HEK293 (cell line): ENCODE results near the gene CACNG1.
"Not testable (repeated sequence)": the region's sequence is repeated elsewhere in the genome, so short reads cannot be mapped to it uniquely, and the experiment has no call there.

Experiments
- CTCF ChIA-PET: fragments of 350-600 bp; formaldehyde crosslinking; extraction: SDS; loops from one replicate; lab custom pipeline; 2021; ENCODE audit warnings: antibody characterized with exemption; lab: Yijun Ruan, JAX
- POLR2A ChIA-PET: fragments of 300-600 bp; formaldehyde crosslinking; extraction: SDS; loops from one replicate; lab custom pipeline; 2020; ENCODE audit warnings: antibody characterized with exemption, inconsistent platforms; lab: Yijun Ruan, JAX
- H3K27ac ChIP-seq: fragments of 200-500 bp; sonication (Bioruptor generic); 2 replicates; pipeline ENCODE4 v1.5.1; 2014; ENCODE audit warnings: low read depth, low read length, control low read depth, inconsistent platforms; ENCODE audit errors: extremely low read depth
- H3K36me3 ChIP-seq, 2 experiments: fragments of 200-500 bp in 1 of 2; sonication (Bioruptor generic) in 1 of 2; 1 replicate in 1 of 2; 2 replicates in 1 of 2; pipeline ENCODE4 v1.5.1; 2014 to 2017; ENCODE audit warnings: inconsistent platforms in 2 of 2, low read length in 2 of 2; ENCODE audit not compliant: control insufficient read depth in 2 of 2, insufficient read depth in 1 of 2
- H3K4me1 ChIP-seq: fragments of 200-500 bp; sonication (Bioruptor generic); 2 replicates; pipeline ENCODE4 v1.5.1; 2014; ENCODE audit warnings: mild to moderate bottlenecking, low read length, inconsistent platforms; ENCODE audit not compliant: control insufficient read depth, insufficient read depth
- H3K4me3 ChIP-seq: 2 replicates; pipeline ENCODE4 v1.5.1; 2011; ENCODE audit warnings: low read depth, mild to moderate bottlenecking, control low read depth, low read length, moderate library complexity
- H3K9me3 ChIP-seq: fragments of 200-500 bp; sonication (Bioruptor generic); 2 replicates; pipeline ENCODE4 v1.5.1; 2014; ENCODE audit warnings: low read depth, low read length, inconsistent platforms; ENCODE audit not compliant: control insufficient read depth, insufficient read depth
- KLF1 ChIP-seq: fragments of 450-650 bp; formaldehyde crosslinking; IDR thresholded peaks from 2 replicates; pipeline ENCODE4 v1.5.1; 2016; ENCODE audit warnings: missing biosample characterization, missing genetic modification characterization
- KLF9 ChIP-seq: fragments of 450-650 bp; formaldehyde crosslinking; IDR thresholded peaks from 2 replicates; pipeline ENCODE4 v1.5.1; 2016; ENCODE audit warnings: missing biosample characterization, missing genetic modification characterization, low read depth
- SCRT2 ChIP-seq: fragments of 450-650 bp; formaldehyde crosslinking; IDR thresholded peaks from 2 replicates; pipeline ENCODE4 v1.5.1; 2016; ENCODE audit warnings: missing biosample characterization, missing genetic modification characterization
- ZFP41 ChIP-seq: fragments of 450-650 bp; formaldehyde crosslinking; IDR thresholded peaks from 2 replicates; pipeline ENCODE4 v1.5.1; 2016; ENCODE audit warnings: missing biosample characterization, missing genetic modification characterization, borderline replicate concordance
- ZIC2 ChIP-seq: fragments of 450-650 bp; formaldehyde crosslinking; IDR thresholded peaks from 2 replicates; pipeline ENCODE4 v1.5.1; 2016; ENCODE audit warnings: missing biosample characterization, missing genetic modification characterization
- ZNF155 ChIP-seq: fragments of 450-650 bp; formaldehyde crosslinking; IDR thresholded peaks from 2 replicates; pipeline ENCODE4 v1.5.1; 2016; ENCODE audit warnings: missing biosample characterization, missing genetic modification characterization
- ZNF18 ChIP-seq: fragments of 450-650 bp; formaldehyde crosslinking; IDR thresholded peaks from 2 replicates; pipeline ENCODE4 v1.5.1; 2016; ENCODE audit warnings: missing biosample characterization, missing genetic modification characterization
- ZNF184 ChIP-seq: fragments of 450-650 bp; IDR thresholded peaks from 2 replicates; pipeline ENCODE4 v1.5.1; 2018; ENCODE audit warnings: missing biosample characterization, mild to moderate bottlenecking, missing genetic modification characterization
- ZNF19 ChIP-seq: fragments of 450-650 bp; formaldehyde crosslinking; IDR thresholded peaks from 2 replicates; pipeline ENCODE4; 2016; ENCODE audit warnings: missing biosample characterization, missing genetic modification characterization, low read depth
- ZNF2 ChIP-seq: fragments of 450-650 bp; formaldehyde crosslinking; IDR thresholded peaks from 2 replicates; pipeline ENCODE4 v1.5.1; 2016; ENCODE audit warnings: missing biosample characterization, missing genetic modification characterization
- ZNF202 ChIP-seq: fragments of 450-650 bp; formaldehyde crosslinking; IDR thresholded peaks from 2 replicates; pipeline ENCODE4 v1.5.1; 2016; ENCODE audit warnings: missing biosample characterization, missing genetic modification characterization, borderline replicate concordance
- ZNF341 ChIP-seq: fragments of 450-650 bp; formaldehyde crosslinking; IDR thresholded peaks from 2 replicates; pipeline ENCODE4; 2016; ENCODE audit warnings: low read depth, missing biosample characterization, missing genetic modification characterization
- ZNF426 ChIP-seq: fragments of 450-650 bp; formaldehyde crosslinking; IDR thresholded peaks from 2 replicates; pipeline ENCODE4 v1.5.1; 2017; ENCODE audit warnings: missing biosample characterization, missing genetic modification characterization, mild to moderate bottlenecking, inconsistent platforms, moderate library complexity
- ZNF670 ChIP-seq: fragments of 450-650 bp; formaldehyde crosslinking; IDR thresholded peaks from 2 replicates; pipeline ENCODE4 v1.5.1; 2016; ENCODE audit warnings: missing biosample characterization, missing genetic modification characterization, low read depth
- ZNF792 ChIP-seq: fragments of 450-650 bp; formaldehyde crosslinking; IDR thresholded peaks from 2 replicates; pipeline ENCODE4 v1.5.1; 2016; ENCODE audit warnings: missing biosample characterization, missing genetic modification characterization
- ZSCAN23 ChIP-seq: fragments of 450-650 bp; formaldehyde crosslinking; IDR thresholded peaks from 2 replicates; pipeline ENCODE4 v1.5.1; 2016; ENCODE audit warnings: missing biosample characterization, missing genetic modification characterization

The CACNG1 gene

GRCh38 chr17:67092291-67092690, 47.9 kb downstream of the CACNG1 start:
- Histone ChIP-seq H3K27ac (no peak overlapping the region), H3K9me3 (peaks cover 3% of the 10 kb centered on the region; the same call in 1 of the 2 replicates), H3K4me3 (no peak overlapping the region), H3K4me1 (no peaks in the 10 kb centered on the region), H3K36me3 (peaks cover 4 to 18% of the 10 kb centered on the region in 2 experiments)
- no peak for TF ChIP-seq ZNF184 (tag by site-specific recombination)
- TF ChIP-seq ZFP41 (tag by site-specific recombination), result no peak
- ChIA-PET POLR2A (interaction anchor here (0.7 kb wide), 1 partner anchor 92 kb away, joined by 4 read pairs; no protein-coding TSS in a partner anchor), CTCF (interaction anchor here (0.7 to 1.7 kb wide), 2 partner anchors 11 to 40 kb away, joined by 5 read pairs; no protein-coding TSS in a partner anchor)

GRCh38 chr17:67092710-67093109, 48.4 kb downstream of the CACNG1 start:
- H3K4me1 ChIP-seq, H3K9me3 ChIP-seq, H3K27ac ChIP-seq, H3K4me3 ChIP-seq: not testable (repeated sequence)
- ChIA-PET POLR2A (interaction anchor here (0.7 kb wide), 1 partner anchor 92 kb away, joined by 4 read pairs; no protein-coding TSS in a partner anchor), CTCF (interaction anchor here (0.7 to 1.7 kb wide), 2 partner anchors 11 to 674 kb away, joined by 3 to 5 read pairs; no protein-coding TSS in a partner anchor)
- H3K36me3 ChIP-seq, result peaks cover 4 to 16% of the 10 kb centered on the region in 2 experiments

GRCh38 chr17:67093348-67093747, 49.0 kb downstream of the CACNG1 start:
- peaks cover 4 to 12% of the 10 kb centered on the region in 2 experiments for H3K36me3 ChIP-seq
- no peak for TF ChIP-seq ZNF2
- TF ChIP-seq, all 188 proteins: peak for 0
- no peak overlapping the region for H3K4me3 ChIP-seq
- ChIA-PET POLR2A (no interaction called here), CTCF (interaction anchor here (0.7 kb wide), 1 partner anchor 673 kb away, joined by 3 read pairs; no protein-coding TSS in a partner anchor)
- no peaks in the 10 kb centered on the region for H3K4me1 ChIP-seq
- peaks cover 3% of the 10 kb centered on the region; the same call in 1 of the 2 replicates for H3K9me3 ChIP-seq
- no peak overlapping the region for H3K27ac ChIP-seq

- H3K36me3 ChIP-seq, CTCF ChIA-PET, H3K4me1 ChIP-seq, H3K9me3 ChIP-seq, POLR2A ChIA-PET, H3K27ac ChIP-seq, H3K4me3 ChIP-seq: not testable (repeated sequence)
Measured at GRCh38 chr17:67095291-67095690, 50.9 kb downstream of the CACNG1 start.

- Histone ChIP-seq H3K36me3 (peaks cover 7% of the 10 kb centered on the region in 2 experiments), H3K4me3 (no peak overlapping the region)
- POLR2A ChIA-PET, result no interaction called here
- TF ChIP-seq ZNF670 (tag by site-specific recombination) (no peak), ZNF341 (no peak), ZNF19 (tag by site-specific recombination) (no peak), ZIC2 (tag by site-specific recombination) (no peak), ZNF202 (tag by site-specific recombination) (no peak), KLF1 (tag by site-specific recombination) (no peak), ZSCAN23 (tag by site-specific recombination) (no peak), SCRT2 (tag by site-specific recombination) (no peak), KLF9 (no peak), ZNF155 (no peak), ZNF792 (tag by site-specific recombination) (no peak), ZNF18 (tag by site-specific recombination) (no peak), ZNF426 (no peak)
- TF ChIP-seq, all 188 proteins: peak for 0
- CTCF ChIA-PET, result interaction anchor here (0.6 to 1.2 kb wide), 4 partner anchors 12 to 210 kb away, joined by 3 to 6 read pairs (median 4); no protein-coding TSS in a partner anchor
- H3K27ac ChIP-seq, result no peak overlapping the region
- H3K9me3 ChIP-seq, result no peaks in the 10 kb centered on the region
- no peaks in the 10 kb centered on the region for H3K4me1 ChIP-seq
Measured at GRCh38 chr17:67095803-67096202, 51.4 kb downstream of the CACNG1 start.
